SU-DHL-6 (cell line): ENCODE measurements around the gene RPL19.

Source experiments
- CTCF ChIP-seq: fragments of 200-600 bp; sonication (generic); IDR thresholded peaks from one replicate; pipeline ENCODE4 v1.5.1; 2017; ENCODE audit warnings: antibody characterized with exemption, mild to moderate bottlenecking, low read length, moderate library complexity; ENCODE audit not compliant: insufficient read depth, poor library complexity, severe bottlenecking
- EZH2phosphoT487 ChIP-seq: fragments of 200-600 bp; sonication (generic), shearing (Covaris generic); conservative IDR thresholded peaks from 2 replicates; pipeline ENCODE4 v1.6.1; 2018; ENCODE audit warnings: mild to moderate bottlenecking, antibody characterized with exemption, low read length, moderate library complexity, mixed read lengths

- peak; percentile 76 for TF ChIP-seq CTCF
- TF ChIP-seq EZH2phosphoT487 = no peak
These were observed 35.4 kb upstream of the RPL19 start for GRCh38 chr17:39164675-39165143.
